VCaP (cell line): ENCODE data around the gene LLCFC1.
A peak's percentile ranks its signal among the peaks of the same experiment; 100 is the strongest.

Experiments
- H3K27ac ChIP-seq: fragments of 450-650 bp; 2 replicates; pipeline ENCODE4 v1.5.1; 2017
- CTCF ChIP-seq: fragments of 450-650 bp; conservative IDR thresholded peaks from 2 replicates; pipeline ENCODE4 v1.5.1; 2017; ENCODE audit warnings: mild to moderate bottlenecking, moderate library complexity

Gene LLCFC1

GRCh38 chr7:142957723-142958122 lies 18.4 kb downstream of the LLCFC1 start:
- no peak for TF ChIP-seq CTCF
- H3K27ac ChIP-seq, result no peak overlapping the region

GRCh38 chr7:142959202-142959601 lies 19.9 kb downstream of the LLCFC1 start:
- TF ChIP-seq CTCF, result no peak
- no peak overlapping the region for H3K27ac ChIP-seq

GRCh38 chr7:142960955-142961512 lies 21.8 kb downstream of the LLCFC1 start:
- peak; percentile 78 for TF ChIP-seq CTCF
- H3K27ac ChIP-seq, result no peak overlapping the region

GRCh38 chr7:142961595-142961972 lies 22.3 kb downstream of the LLCFC1 start:
- H3K27ac ChIP-seq, result no peak overlapping the region
- TF ChIP-seq CTCF, result no peak

- no peak within 1 kb of the TSS for H3K27ac ChIP-seq
- no peak for TF ChIP-seq CTCF
Observed at GRCh38 chr7:142961973-142962926, 23.0 kb downstream of the LLCFC1 start, which contains the start of gene KEL. Gene KEL (minus strand): TSS chr7:142962363. CDS start chr7:142962206, 157 bp downstream.

GRCh38 chr7:142962991-142963390 lies 23.7 kb downstream of the LLCFC1 start:
- no peak overlapping the region for H3K27ac ChIP-seq
- no peak for TF ChIP-seq CTCF

- TF ChIP-seq CTCF, result no peak
- H3K27ac ChIP-seq, result no peak overlapping the region
Observed at GRCh38 chr7:142963993-142964392, 24.7 kb downstream of the LLCFC1 start.
